ENCODE data around the gene AADAT. TPM values are rescaled to one million over a fixed set of nuclear protein-coding genes. Genes with fewer than 3 reads are reported as not detected.

Gene AADAT
- total and polyA plus RNA-seq, 4 donors = 10.2 to 38.4 (median 24.5) TPM

Small RNA genes within 50 kb of the gene (small RNA-seq; reads per million reads assigned to genes)
- gene APOBEC3AP1 (ENCODE audit: low replicate concordance) = not detected

Other genes starting within 250 kb of the AADAT start
- 10 to 100 TPM; 18.2 to 34.4 TPM for gene MFAP3L, start 63.6 kb downstream of the AADAT start, total RNA-seq
- 10 to 100 TPM; 19.9 to 25.6 TPM for gene MFAP3L, start 63.6 kb downstream of the AADAT start, polyA plus RNA-seq (ENCODE audit: insufficient read length in 2 of 2)